GM10266 (cell line): Measurements from ENCODE around the gene UGGT2.

Experiments used
- DNase-seq: peaks from one replicate; pipeline ENCODE4 v3.0.0; 2012; ENCODE audit errors: extremely low spot score
- CTCF ChIP-seq: IDR thresholded peaks from 2 replicates; pipeline ENCODE4 v1.5.1; 2012; ENCODE audit warnings: mild to moderate bottlenecking, low read depth; ENCODE audit not compliant: control insufficient read depth, insufficient read depth; ENCODE audit errors: missing control alignments

The UGGT2 gene

DNA sequence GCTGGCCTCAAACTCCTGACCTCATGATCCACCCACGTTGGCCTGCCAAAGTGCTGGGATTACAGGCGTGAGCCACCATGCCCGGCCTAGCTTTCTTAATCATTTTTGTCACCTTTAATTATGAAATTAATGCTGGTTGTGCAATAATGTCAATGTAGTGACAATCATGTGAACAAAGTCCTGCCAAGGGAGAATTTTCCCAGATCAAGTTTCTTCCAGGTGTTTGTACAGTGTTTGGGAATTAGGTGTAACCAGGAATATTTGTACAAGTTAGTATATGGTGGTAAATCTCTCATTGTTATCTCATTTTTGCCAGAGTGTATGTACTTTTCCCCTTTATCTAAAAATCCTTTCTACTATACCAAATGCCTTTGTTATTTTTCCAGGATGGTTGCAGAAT, 171.1 kb downstream of the UGGT2 start:
- no peak for TF ChIP-seq CTCF

GRCh38 chr13:95880331-95880730, 172.9 kb downstream of the UGGT2 start:
- no peak for DNase-seq
- TF ChIP-seq CTCF = no peak

More for the DNA sequence above, 171.1 kb downstream of the UGGT2 start:
- DNase-seq = no peak

GRCh38 chr13:95874286-95874685, 178.9 kb downstream of the UGGT2 start:
- DNase-seq = no peak

GRCh38 chr13:95870421-95870820, 182.8 kb downstream of the UGGT2 start:
- no peak for TF ChIP-seq CTCF
- DNase-seq = no peak

More at GRCh38 chr13:95874286-95874685, 178.9 kb downstream of the UGGT2 start:
- no peak for TF ChIP-seq CTCF

- DNase-seq = no peak
- no peak for TF ChIP-seq CTCF
Measured at GRCh38 chr13:95865080-95865615, 188.1 kb downstream of the UGGT2 start.

GRCh38 chr13:95862408-95862807, 190.8 kb downstream of the UGGT2 start:
- no peak for TF ChIP-seq CTCF
- no peak for DNase-seq

DNA sequence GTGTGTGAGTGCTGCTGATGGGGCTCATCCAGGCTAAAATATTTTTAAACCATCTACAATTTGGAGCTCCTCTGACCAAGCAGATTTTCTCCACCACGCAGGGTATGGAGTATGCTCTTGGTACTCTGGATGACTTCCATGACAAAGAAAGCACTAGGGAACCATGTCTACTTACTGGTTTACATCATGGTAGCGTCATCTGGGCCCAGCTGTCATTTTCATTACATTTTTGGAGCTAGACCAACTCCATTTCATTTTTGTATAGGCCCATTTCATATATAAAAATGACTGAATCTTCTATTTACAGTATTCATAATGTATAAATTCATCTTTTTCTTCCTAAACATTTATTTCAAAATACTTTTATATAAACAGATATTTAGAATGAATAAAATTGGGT, 191.9 kb downstream of the UGGT2 start:
- no peak for TF ChIP-seq CTCF
- no peak for DNase-seq
